Iris pigment epithelial cell (primary cell): ENCODE results near the gene POU2F1.
"Not testable (repeated sequence)": the region's sequence is repeated elsewhere in the genome, so short reads cannot be mapped to it uniquely, and the experiment has no call there.

Experiments
- DNase-seq: peaks from one replicate; pipeline ENCODE4 v3.0.0-alpha.2; 2011; ENCODE audit warnings: low read depth

POU2F1 gene

GRCh38 chr1:167231873-167232450 is 11.3 kb downstream of the POU2F1 start:
- no peak for DNase-seq

- no peak for DNase-seq
Measured at GRCh38 chr1:167232801-167233200, 12.1 kb downstream of the POU2F1 start.

- no peak for DNase-seq
Measured at GRCh38 chr1:167233373-167233772, 12.7 kb downstream of the POU2F1 start.

GRCh38 chr1:167237000-167237399 is 16.3 kb downstream of the POU2F1 start:
- no peak for DNase-seq

- DNase-seq: no peak
Measured at GRCh38 chr1:167238713-167239112, 18.0 kb downstream of the POU2F1 start.

- DNase-seq: no peak
Measured at GRCh38 chr1:167239257-167239656, 18.6 kb downstream of the POU2F1 start.

- DNase-seq: no peak
Measured at GRCh38 chr1:167244244-167244643, 23.6 kb downstream of the POU2F1 start.

- DNase-seq: not testable (repeated sequence)
Measured at GRCh38 chr1:167245168-167245567, 24.5 kb downstream of the POU2F1 start.

- no peak for DNase-seq
Measured at GRCh38 chr1:167246971-167247370, 26.3 kb downstream of the POU2F1 start.

GRCh38 chr1:167247754-167248153 is 27.1 kb downstream of the POU2F1 start:
- DNase-seq: no peak

- no peak for DNase-seq
Measured at GRCh38 chr1:167248707-167249642, 28.3 kb downstream of the POU2F1 start.

GRCh38 chr1:167249702-167250101 is 29.0 kb downstream of the POU2F1 start:
- DNase-seq: no peak

GRCh38 chr1:167250482-167250881 is 29.8 kb downstream of the POU2F1 start:
- DNase-seq: no peak

- DNase-seq: no peak
Measured at GRCh38 chr1:167251472-167251871, 30.8 kb downstream of the POU2F1 start.

GRCh38 chr1:167252986-167253385 is 32.3 kb downstream of the POU2F1 start:
- no peak for DNase-seq

GRCh38 chr1:167258858-167259257 is 38.2 kb downstream of the POU2F1 start:
- DNase-seq: no peak

- no peak for DNase-seq
Measured at GRCh38 chr1:167262836-167263235, 42.1 kb downstream of the POU2F1 start.

GRCh38 chr1:167263344-167263743 is 42.7 kb downstream of the POU2F1 start:
- no peak for DNase-seq

GRCh38 chr1:167263819-167264464 is 43.3 kb downstream of the POU2F1 start:
- peak; percentile 11 for DNase-seq

- no peak for DNase-seq
Measured at GRCh38 chr1:167266965-167267364, 46.3 kb downstream of the POU2F1 start.

GRCh38 chr1:167268347-167268787 is 47.7 kb downstream of the POU2F1 start:
- no peak for DNase-seq

- DNase-seq: no peak
Measured at GRCh38 chr1:167270349-167271092, 49.8 kb downstream of the POU2F1 start.
